Measurements from ENCODE around the gene CRIM1. TPM values are rescaled to one million over a fixed set of nuclear protein-coding genes. Genes with fewer than 3 reads are reported as not detected.

The CRIM1 gene
- total and polyA plus RNA-seq, 2 experiments from 2014 or later, result 10.5 to 36.4 TPM

DNA sequence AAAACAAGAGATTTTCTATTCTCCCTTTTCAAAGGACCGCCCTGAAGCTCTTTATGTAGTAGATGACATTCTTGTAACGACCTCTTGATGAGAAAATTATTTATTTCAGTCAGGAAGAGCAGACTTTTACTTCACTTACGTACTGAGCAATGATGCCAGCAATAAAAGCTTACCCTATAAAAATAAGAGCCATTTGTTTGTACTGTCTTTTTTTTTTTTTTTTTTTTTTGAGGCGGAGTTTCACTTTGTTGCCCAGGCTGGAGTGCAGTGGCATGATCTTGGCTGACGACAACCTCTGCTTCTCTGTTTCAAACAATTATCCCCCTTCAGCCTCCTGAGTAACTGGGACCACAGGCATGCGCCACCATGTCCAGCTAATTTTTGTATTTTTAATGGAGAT is 39.2 kb downstream of the CRIM1 start:
- Mint-ChIP-seq H3K27me3 (ENCODE audit: insufficient read depth, low read depth, poor library complexity) (peaks cover 1% of the 10 kb centered on the region), H3K27ac (no peak overlapping the region), H3K4me3 (no peak overlapping the region), H3K9me3 (no peaks in the 10 kb centered on the region), H3K4me1 (peaks cover 29% of the 10 kb centered on the region), H3K36me3 (ENCODE audit: low read depth) (no peaks in the 10 kb centered on the region; the same call in 2 of the 3 replicates)
- Histone ChIP-seq H3F3A (replicated peaks; ENCODE audit: low read depth) (no peaks in the 10 kb centered on the region), H3K27me3 (ENCODE audit: insufficient read depth) (no peaks in the 10 kb centered on the region), H3K79me2 (replicated peaks; ENCODE audit: insufficient read depth) (peaks cover 97% of the 10 kb centered on the region), H4K20me1 (replicated peaks; ENCODE audit: insufficient read depth) (no peaks in the 10 kb centered on the region; the same call in 1 of the 2 replicates), H3K9me2 (ENCODE audit: insufficient read depth) (no peaks in the 10 kb centered on the region), H2AFZ (no peak overlapping the region), H3K4me3 (no peak overlapping the region), H3K27ac (ENCODE audit: low read depth) (no peak overlapping the region), H3K4me2 (no peak overlapping the region), H3K4me1 (ENCODE audit: insufficient read depth) (peaks cover 58% of the 10 kb centered on the region), H3K36me3 (ENCODE audit: insufficient read depth) (no peaks in the 10 kb centered on the region)
- ATAC-seq (no peak), DNase-seq (ENCODE audit: low spot score) (no peak)
- TF ChIP-seq POLR2AphosphoS5 (IDR thresholded peaks at IDR 0.05; ENCODE audit: low read depth) (no peak), EZH2phosphoT487 (IDR thresholded peaks at IDR 0.05; ENCODE audit: unreplicated experiment) (no peak), NANOG (IDR thresholded peaks at IDR 0.05; ENCODE audit: borderline replicate concordance) (no peak), JUNB (IDR thresholded peaks at IDR 0.05; ENCODE audit: unreplicated experiment) (no peak)
- TF ChIP-seq, protein P1, sequence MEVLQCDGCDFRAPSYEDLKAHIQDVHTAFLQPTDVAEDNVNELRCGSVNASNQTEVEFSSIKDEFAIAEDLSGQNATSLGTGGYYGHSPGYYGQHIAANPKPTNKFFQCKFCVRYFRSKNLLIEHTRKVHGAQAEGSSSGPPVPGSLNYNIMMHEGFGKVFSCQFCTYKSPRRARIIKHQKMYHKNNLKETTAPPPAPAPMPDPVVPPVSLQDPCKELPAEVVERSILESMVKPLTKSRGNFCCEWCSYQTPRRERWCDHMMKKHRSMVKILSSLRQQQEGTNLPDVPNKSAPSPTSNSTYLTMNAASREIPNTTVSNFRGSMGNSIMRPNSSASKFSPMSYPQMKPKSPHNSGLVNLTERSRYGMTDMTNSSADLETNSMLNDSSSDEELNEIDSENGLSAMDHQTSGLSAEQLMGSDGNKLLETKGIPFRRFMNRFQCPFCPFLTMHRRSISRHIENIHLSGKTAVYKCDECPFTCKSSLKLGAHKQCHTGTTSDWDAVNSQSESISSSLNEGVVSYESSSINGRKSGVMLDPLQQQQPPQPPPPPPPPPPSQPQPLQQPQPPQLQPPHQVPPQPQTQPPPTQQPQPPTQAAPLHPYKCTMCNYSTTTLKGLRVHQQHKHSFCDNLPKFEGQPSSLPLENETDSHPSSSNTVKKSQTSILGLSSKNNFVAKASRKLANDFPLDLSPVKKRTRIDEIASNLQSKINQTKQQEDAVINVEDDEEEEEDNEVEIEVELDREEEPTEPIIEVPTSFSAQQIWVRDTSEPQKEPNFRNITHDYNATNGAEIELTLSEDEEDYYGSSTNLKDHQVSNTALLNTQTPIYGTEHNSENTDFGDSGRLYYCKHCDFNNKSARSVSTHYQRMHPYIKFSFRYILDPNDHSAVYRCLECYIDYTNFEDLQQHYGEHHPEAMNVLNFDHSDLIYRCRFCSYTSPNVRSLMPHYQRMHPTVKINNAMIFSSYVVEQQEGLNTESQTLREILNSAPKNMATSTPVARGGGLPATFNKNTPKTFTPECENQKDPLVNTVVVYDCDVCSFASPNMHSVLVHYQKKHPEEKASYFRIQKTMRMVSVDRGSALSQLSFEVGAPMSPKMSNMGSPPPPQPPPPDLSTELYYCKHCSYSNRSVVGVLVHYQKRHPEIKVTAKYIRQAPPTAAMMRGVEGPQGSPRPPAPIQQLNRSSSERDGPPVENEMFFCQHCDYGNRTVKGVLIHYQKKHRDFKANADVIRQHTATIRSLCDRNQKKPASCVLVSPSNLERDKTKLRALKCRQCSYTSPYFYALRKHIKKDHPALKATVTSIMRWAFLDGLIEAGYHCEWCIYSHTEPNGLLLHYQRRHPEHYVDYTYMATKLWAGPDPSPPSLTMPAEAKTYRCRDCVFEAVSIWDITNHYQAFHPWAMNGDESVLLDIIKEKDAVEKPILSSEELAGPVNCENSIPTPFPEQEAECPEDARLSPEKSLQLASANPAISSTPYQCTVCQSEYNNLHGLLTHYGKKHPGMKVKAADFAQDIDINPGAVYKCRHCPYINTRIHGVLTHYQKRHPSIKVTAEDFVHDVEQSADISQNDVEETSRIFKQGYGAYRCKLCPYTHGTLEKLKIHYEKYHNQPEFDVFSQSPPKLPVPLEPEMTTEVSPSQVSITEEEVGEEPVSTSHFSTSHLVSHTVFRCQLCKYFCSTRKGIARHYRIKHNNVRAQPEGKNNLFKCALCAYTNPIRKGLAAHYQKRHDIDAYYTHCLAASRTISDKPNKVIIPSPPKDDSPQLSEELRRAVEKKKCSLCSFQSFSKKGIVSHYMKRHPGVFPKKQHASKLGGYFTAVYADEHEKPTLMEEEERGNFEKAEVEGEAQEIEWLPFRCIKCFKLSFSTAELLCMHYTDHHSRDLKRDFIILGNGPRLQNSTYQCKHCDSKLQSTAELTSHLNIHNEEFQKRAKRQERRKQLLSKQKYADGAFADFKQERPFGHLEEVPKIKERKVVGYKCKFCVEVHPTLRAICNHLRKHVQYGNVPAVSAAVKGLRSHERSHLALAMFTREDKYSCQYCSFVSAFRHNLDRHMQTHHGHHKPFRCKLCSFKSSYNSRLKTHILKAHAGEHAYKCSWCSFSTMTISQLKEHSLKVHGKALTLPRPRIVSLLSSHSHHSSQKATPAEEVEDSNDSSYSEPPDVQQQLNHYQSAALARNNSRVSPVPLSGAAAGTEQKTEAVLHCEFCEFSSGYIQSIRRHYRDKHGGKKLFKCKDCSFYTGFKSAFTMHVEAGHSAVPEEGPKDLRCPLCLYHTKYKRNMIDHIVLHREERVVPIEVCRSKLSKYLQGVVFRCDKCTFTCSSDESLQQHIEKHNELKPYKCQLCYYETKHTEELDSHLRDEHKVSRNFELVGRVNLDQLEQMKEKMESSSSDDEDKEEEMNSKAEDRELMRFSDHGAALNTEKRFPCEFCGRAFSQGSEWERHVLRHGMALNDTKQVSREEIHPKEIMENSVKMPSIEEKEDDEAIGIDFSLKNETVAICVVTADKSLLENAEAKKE (CRISPR knock-in tag; IDR thresholded peaks at IDR 0.05), result no peak

DNA sequence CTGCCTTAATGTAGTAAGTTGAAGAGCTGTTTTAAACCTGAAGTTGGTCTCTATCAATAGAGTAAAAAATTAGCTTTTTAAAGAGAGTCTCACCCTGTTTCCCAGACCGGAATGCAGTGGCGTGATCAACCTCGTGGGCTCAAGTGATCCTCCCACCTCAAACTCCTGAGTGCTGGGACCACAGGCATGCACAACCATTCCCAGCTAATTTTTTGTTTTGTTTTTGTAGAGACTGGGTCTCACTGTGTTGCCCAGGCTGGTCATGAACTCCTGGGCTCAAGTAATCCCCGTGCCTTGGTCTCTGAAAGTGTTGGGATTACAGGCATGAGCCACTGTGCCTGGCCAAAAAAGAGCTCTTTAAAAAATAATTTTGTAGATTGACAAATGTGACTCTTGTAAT is 40.3 kb downstream of the CRIM1 start:
- H4K20me1 ChIP-seq (replicated peaks; ENCODE audit: insufficient read depth), result peaks cover 6% of the 10 kb centered on the region; the same call in 1 of the 2 replicates
- H3K79me2 ChIP-seq (replicated peaks; ENCODE audit: insufficient read depth), result peaks cover 97% of the 10 kb centered on the region
- Mint-ChIP-seq H3K27ac (no peak overlapping the region), H3K27me3 (ENCODE audit: insufficient read depth, low read depth, poor library complexity) (peaks cover 1% of the 10 kb centered on the region), H3K4me1 (peaks cover 23% of the 10 kb centered on the region), H3K36me3 (ENCODE audit: low read depth) (no peaks in the 10 kb centered on the region; the same call in 2 of the 3 replicates), H3K4me3 (no peak overlapping the region), H3K9me3 (no peaks in the 10 kb centered on the region)
- peaks cover 57% of the 10 kb centered on the region for H3K4me1 ChIP-seq (ENCODE audit: insufficient read depth)
- H3K36me3 ChIP-seq (ENCODE audit: insufficient read depth), result no peaks in the 10 kb centered on the region
- H3K27me3 ChIP-seq (ENCODE audit: insufficient read depth), result no peaks in the 10 kb centered on the region
- H3F3A ChIP-seq (replicated peaks; ENCODE audit: low read depth), result no peaks in the 10 kb centered on the region
- H2AFZ ChIP-seq, result no peak overlapping the region
- no peak overlapping the region for H3K4me3 ChIP-seq
- no peak overlapping the region; the same call in 1 of the 2 replicates for H3K27ac ChIP-seq (ENCODE audit: low read depth)
- H3K9me2 ChIP-seq (ENCODE audit: insufficient read depth), result peaks cover 3% of the 10 kb centered on the region; the same call in 1 of the 2 replicates
- DNase-seq (ENCODE audit: low spot score), result no peak
- no peak overlapping the region for H3K4me2 ChIP-seq
- ATAC-seq, result no peak
- TF ChIP-seq STAT1 (IDR thresholded peaks at IDR 0.05; ENCODE audit: unreplicated experiment) (no peak), ZNF114 (CRISPR knock-in tag; IDR thresholded peaks at IDR 0.05) (no peak), NANOG (IDR thresholded peaks at IDR 0.05; ENCODE audit: borderline replicate concordance) (no peak), POLR2AphosphoS5 (IDR thresholded peaks at IDR 0.05; ENCODE audit: low read depth) (no peak), JUNB (IDR thresholded peaks at IDR 0.05; ENCODE audit: unreplicated experiment) (no peak)
- TF ChIP-seq, protein P2, sequence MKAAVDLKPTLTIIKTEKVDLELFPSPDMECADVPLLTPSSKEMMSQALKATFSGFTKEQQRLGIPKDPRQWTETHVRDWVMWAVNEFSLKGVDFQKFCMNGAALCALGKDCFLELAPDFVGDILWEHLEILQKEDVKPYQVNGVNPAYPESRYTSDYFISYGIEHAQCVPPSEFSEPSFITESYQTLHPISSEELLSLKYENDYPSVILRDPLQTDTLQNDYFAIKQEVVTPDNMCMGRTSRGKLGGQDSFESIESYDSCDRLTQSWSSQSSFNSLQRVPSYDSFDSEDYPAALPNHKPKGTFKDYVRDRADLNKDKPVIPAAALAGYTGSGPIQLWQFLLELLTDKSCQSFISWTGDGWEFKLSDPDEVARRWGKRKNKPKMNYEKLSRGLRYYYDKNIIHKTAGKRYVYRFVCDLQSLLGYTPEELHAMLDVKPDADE (IDR thresholded peaks at IDR 0.05), result no peak
- TF ChIP-seq, protein P3, sequence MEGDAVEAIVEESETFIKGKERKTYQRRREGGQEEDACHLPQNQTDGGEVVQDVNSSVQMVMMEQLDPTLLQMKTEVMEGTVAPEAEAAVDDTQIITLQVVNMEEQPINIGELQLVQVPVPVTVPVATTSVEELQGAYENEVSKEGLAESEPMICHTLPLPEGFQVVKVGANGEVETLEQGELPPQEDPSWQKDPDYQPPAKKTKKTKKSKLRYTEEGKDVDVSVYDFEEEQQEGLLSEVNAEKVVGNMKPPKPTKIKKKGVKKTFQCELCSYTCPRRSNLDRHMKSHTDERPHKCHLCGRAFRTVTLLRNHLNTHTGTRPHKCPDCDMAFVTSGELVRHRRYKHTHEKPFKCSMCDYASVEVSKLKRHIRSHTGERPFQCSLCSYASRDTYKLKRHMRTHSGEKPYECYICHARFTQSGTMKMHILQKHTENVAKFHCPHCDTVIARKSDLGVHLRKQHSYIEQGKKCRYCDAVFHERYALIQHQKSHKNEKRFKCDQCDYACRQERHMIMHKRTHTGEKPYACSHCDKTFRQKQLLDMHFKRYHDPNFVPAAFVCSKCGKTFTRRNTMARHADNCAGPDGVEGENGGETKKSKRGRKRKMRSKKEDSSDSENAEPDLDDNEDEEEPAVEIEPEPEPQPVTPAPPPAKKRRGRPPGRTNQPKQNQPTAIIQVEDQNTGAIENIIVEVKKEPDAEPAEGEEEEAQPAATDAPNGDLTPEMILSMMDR (conservative IDR thresholded peaks at IDR 0.05; ENCODE audit: low read depth in 2 of 2), result no peak
